Mesodermal cell (in vitro differentiated cells): ENCODE results near the gene METAP1. TPM values are rescaled to one million over a fixed set of nuclear protein-coding genes. Genes with fewer than 3 reads are reported as not detected.

ENCODE experiments used
- H3K27ac ChIP-seq: 2 replicates; pipeline ENCODE4 v1.7.0; 2013; ENCODE audit warnings: mild to moderate bottlenecking, low read depth, low read length, moderate library complexity; ENCODE audit not compliant: severe bottlenecking
- H3K36me3 ChIP-seq: 2 replicates; pipeline ENCODE4 v1.7.1; 2013; ENCODE audit warnings: mild to moderate bottlenecking, low read length, moderate library complexity; ENCODE audit not compliant: control insufficient read depth, insufficient read depth
- H3K4me1 ChIP-seq: one replicate; pipeline ENCODE4 v1.7.1; 2013; ENCODE audit warnings: mild to moderate bottlenecking, low read length; ENCODE audit not compliant: insufficient read depth, control insufficient read depth, poor library complexity, severe bottlenecking
- H3K4me3 ChIP-seq: 2 replicates; pipeline ENCODE4 v1.7.0; 2013; ENCODE audit warnings: low read length, control low read depth, mild to moderate bottlenecking; ENCODE audit not compliant: insufficient read depth, poor library complexity, severe bottlenecking; ENCODE audit errors: extremely low read depth
- H3K9me3 ChIP-seq: 2 replicates; pipeline ENCODE4 v1.7.1; 2013; ENCODE audit warnings: mild to moderate bottlenecking, low read length, moderate library complexity; ENCODE audit not compliant: control insufficient read depth
- WGBS, 2 experiments: methylation state at CpG; one replicate each; pipeline ENCODE4 v1.1.5; 2013; ENCODE audit warnings: missing lambda C conversion rate in 2 of 2; ENCODE audit not compliant: insufficient coverage in 2 of 2; 5-methylcytosine and 5-hydroxymethylcytosine counted together
- polyA plus RNA-seq, 2 experiments: library from polyadenylated mRNA; stranded (reverse); fragments of 50-300 nt; gene quantifications; one replicate each; pipeline ENCODE4 v1.2.3, GENCODE V29; 2013

Gene METAP1
- polyA plus RNA-seq (2013, experiment 1 of 2), result 58.2 TPM
- polyA plus RNA-seq (2013, experiment 2 of 2), result 63.7 TPM

DNA sequence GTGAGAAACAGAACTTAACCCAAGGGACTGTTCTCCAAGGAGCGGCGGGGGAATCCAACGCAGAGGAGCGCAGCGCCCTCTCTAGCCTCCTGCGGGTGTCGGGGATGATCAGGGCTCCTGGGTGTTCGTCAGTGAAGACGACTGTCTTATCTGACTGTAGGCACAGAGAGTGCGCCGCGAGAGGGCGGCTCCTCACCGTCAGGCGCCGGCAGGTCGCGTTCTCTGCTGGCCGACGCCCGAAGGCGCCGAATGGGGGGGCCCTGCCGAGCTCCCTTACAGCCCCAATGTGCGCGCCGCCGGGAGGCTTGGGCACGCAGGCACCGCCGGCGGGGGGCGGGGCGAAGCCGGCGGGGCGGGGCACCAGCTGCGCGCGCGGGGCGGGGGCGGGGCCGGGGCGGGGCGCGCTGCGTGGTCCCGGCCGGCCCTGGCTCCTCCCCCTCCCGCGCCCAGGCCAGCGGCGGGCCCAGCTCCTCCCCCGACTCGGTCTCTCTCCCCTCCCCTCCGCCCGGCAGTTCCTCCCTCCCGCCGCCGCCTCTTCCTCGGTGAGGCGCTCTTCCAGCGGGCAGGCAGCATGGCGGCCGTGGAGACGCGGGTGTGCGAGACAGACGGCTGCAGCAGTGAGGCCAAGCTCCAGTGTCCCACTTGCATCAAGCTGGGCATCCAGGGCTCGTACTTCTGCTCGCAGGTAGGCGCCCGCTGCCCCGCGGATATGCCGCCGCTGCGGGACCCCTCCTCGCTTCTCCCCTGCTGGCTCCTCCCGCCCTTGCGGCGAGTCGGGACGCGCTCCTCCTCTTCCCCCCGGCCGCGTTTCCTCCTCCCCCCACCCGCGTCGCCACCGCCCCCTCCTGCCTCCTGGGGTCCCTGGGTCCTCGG, at the start of gene METAP1:
TSS of gene METAP1 (plus strand) at position 539 of the 873 bp plus-strand sequence. CDS start at position 572, 33 bp downstream.
- no peaks in the 10 kb centered on the region for H3K9me3 ChIP-seq
- H3K4me3 ChIP-seq, result peak within 1 kb of the TSS; percentile 88
- H3K4me1 ChIP-seq, result no peaks in the 10 kb centered on the region
- WGBS, 2 experiments, result 0 to 1% methylated on average over 35 to 38 of the region's 94 CpGs
- peak within 1 kb of the TSS; percentile 83 for H3K27ac ChIP-seq
- no peaks in the 10 kb centered on the region for H3K36me3 ChIP-seq

DNA sequence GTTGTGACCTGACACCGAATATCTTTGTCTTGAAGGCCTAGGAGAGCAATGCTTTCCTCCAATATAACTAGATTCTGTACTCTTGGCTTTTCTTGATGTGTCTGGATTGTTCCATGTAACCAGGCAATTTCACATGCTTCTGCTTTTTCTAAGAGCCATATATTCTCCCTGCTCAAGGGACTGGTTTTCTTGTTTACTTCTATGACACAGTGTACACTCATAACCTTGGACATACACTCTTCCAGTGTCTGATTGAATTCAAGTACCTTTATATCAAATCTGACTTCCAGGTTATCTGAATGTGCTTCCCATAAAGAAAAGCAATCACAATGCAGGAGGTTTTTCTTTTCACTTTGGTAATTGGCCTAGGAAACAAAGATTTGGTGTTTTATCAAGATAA, 49.2 kb upstream of the METAP1 start:
- no peaks in the 10 kb centered on the region for H3K36me3 ChIP-seq
- no CpG with 5 or more reads among the region's 1 CpG for WGBS, 2 experiments
- no peaks in the 10 kb centered on the region for H3K4me1 ChIP-seq
- no peak overlapping the region for H3K4me3 ChIP-seq
- H3K27ac ChIP-seq, result no peak overlapping the region
- H3K9me3 ChIP-seq, result no peaks in the 10 kb centered on the region

DNA sequence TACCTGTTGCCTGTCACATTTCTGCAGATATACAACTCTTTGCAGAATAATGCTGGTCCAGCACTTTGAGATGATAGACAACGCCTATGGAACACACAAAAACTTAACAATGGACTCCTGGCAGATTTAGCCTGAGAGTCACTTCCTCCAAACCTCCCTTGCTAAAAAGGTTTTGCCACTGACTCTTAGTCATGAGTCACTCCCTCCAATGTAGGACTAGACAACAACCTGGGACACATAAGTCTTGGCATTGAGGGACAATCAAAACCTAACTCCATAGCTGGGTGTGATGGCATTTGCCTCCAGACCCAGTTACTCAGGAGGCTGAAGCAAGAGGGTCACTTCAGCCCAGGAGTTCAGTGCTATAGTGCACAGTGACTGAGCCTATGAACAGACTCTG, 44.6 kb upstream of the METAP1 start:
- no peaks in the 10 kb centered on the region for H3K9me3 ChIP-seq
- H3K4me1 ChIP-seq, result no peaks in the 10 kb centered on the region
- H3K36me3 ChIP-seq, result no peaks in the 10 kb centered on the region
- no peak overlapping the region for H3K27ac ChIP-seq
- WGBS, 2 experiments, result 100% methylated on average over 1 of the region's 1 CpG
- H3K4me3 ChIP-seq, result no peak overlapping the region

DNA sequence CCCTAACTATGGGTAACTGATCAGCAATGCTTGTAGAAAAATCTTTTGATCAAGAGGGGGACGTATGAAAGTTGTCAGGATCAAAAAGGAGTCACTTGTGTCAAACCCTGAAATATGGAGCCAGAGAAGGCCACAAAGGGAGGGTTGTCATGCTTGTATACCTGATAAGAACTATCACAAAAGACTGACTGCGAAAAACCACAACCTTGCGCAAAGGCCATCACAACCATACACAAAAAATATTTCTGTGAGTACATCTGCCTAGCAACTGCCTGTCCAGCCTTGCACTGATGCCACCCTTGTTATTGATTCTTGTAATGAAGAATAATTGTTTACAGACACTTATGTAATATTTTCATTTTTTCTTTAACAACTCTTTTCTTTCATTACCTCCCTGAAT, 43.8 kb upstream of the METAP1 start:
- 100% methylated on average over 1 of the region's 3 CpGs for WGBS, 2 experiments

DNA sequence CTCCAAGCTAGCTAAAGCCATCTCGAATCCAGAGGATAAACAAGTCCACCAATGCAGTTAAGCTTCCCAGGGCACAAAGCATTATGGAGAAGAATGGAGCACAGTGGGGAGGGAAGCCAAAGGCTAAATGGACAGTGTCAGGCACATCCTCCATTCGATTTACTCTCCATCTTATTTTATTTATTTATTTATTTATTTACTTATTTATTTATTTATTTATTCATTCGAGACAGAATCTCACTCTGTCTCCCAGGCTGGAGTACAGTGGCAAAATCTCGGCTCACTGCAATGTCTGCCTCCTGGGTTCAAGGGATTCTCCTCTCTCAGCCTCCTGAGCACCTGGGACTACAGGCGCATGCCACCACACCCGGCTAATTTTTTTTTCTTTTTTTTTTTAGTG, 40.3 kb upstream of the METAP1 start:
- Histone ChIP-seq H3K4me1 (no peaks in the 10 kb centered on the region), H3K27ac (no peak overlapping the region), H3K4me3 (no peak overlapping the region), H3K36me3 (no peaks in the 10 kb centered on the region), H3K9me3 (no peaks in the 10 kb centered on the region)
- WGBS, 2 experiments, result 94 to 100% methylated on average over 2 of the region's 6 CpGs

More for the DNA sequence above, 43.8 kb upstream of the METAP1 start:
- Histone ChIP-seq H3K9me3 (no peaks in the 10 kb centered on the region), H3K4me1 (no peaks in the 10 kb centered on the region), H3K4me3 (no peak overlapping the region), H3K27ac (no peak overlapping the region), H3K36me3 (no peaks in the 10 kb centered on the region)

DNA sequence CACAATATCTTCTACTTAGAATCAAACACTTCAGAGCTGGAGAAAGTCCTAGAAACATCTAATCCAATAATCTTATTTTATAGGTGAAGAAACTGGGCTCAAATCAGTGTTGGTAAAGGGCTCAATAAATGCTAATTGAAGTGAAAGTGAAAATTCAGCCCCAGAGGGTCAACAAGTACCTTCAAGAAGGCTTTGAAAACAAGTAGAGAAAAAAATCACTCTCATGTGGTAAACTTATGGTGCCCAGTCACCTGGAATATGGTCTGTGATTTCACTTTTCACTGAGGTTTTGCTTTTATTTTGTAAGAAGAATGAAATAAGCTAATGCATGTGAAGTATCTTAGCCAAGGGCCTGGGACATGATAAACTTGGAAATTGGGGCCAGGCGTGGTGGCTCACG, 37.5 kb upstream of the METAP1 start:
- Histone ChIP-seq H3K4me3 (no peak overlapping the region), H3K27ac (no peak overlapping the region), H3K9me3 (no peaks in the 10 kb centered on the region), H3K4me1 (no peaks in the 10 kb centered on the region), H3K36me3 (no peaks in the 10 kb centered on the region)
- 94 to 100% methylated on average over 1 to 2 of the region's 2 CpGs for WGBS, 2 experiments

DNA sequence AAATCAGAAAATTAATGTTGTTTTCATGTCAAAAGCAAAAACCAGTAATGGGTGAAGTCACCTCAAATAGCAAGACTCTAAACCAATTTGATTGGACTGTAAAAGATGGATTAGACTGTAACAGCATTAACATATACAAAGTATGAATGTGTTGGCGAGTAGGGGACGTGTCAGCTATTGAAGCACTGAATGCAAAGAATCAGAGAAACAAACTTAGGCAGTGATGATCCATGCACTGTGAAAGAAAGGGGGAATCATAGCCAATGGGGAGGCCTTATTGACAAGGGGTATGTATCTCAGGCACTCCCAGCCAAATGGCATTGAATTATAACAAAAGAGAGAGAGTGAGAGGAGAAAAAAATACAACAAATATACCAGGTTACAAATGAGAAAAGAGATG, 36.1 kb upstream of the METAP1 start:
- Histone ChIP-seq H3K27ac (no peak overlapping the region), H3K4me1 (no peaks in the 10 kb centered on the region), H3K36me3 (no peaks in the 10 kb centered on the region), H3K9me3 (no peaks in the 10 kb centered on the region), H3K4me3 (no peak overlapping the region)
- 76 to 89% methylated on average over 2 of the region's 2 CpGs for WGBS, 2 experiments

DNA sequence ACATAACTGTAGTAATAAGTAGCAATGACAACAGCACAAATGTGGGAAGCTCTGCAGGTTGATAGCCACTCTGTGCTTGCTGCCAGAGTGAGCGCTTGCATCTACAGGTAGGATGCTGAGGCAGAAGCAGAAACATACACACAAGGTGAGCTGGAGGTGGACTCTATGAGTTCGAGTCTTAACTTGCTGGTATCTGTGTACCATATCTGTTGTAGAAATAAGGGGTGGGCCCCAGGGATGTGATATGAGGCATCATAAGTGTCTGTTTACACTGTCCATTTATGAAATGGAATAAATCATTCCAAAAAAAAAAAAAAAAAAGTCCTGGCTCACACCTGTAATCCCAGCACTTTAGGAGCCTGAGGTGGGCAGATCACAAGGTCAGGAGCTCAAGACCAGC, 33.8 kb upstream of the METAP1 start:
- Histone ChIP-seq H3K4me1 (no peaks in the 10 kb centered on the region), H3K36me3 (no peaks in the 10 kb centered on the region), H3K4me3 (no peak overlapping the region), H3K27ac (no peak overlapping the region), H3K9me3 (no peaks in the 10 kb centered on the region)
- 100% methylated on average over 1 of the region's 2 CpGs for WGBS, 2 experiments

DNA sequence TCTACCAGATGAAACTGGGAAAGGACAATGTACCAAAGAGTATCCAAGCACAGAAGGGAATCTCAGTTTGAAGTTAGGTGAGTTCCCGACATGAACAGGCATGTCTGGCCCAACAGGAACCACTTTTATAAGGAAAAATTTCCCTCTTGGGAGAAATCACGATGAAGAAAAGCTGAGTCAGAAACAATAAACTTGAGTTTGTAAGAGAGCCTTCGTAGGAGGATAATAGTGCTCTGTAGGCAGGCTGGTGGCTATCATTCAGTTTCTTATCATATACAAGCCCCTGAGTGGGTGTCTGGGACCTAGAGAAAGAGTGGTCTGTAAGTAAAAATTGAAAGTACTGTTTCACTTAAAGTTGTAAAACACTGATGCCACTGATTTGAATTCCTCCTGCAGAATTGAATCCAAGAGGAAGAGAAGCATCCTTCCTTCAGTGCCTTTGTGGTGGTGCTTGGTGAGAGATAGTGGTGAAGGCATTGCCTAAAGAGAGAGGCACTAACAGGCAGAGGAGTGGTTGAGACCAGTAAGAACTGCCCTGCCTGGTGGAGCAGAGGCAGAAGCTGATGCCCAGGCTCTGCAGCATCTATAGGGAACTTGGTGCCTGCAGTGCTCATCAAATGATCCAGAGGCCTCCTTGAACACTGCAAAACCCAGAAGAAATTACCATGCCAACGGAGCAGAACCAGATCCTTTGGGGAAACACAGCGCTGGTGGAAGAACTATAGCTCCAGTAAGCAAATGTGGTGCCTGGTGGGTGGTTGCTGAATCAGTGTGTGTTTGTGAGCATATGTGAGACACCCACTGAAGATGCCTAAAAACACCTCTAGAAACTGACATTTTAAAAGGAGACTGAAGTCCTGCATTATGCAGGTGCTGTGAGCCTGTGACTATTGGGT, 31.7 kb upstream of the METAP1 start:
- no peak overlapping the region for H3K27ac ChIP-seq
- no peaks in the 10 kb centered on the region for H3K36me3 ChIP-seq
- no peaks in the 10 kb centered on the region for H3K9me3 ChIP-seq
- H3K4me1 ChIP-seq, result no peaks in the 10 kb centered on the region
- no peak overlapping the region for H3K4me3 ChIP-seq
- 83 to 90% methylated on average over 1 to 2 of the region's 5 CpGs for WGBS, 2 experiments

DNA sequence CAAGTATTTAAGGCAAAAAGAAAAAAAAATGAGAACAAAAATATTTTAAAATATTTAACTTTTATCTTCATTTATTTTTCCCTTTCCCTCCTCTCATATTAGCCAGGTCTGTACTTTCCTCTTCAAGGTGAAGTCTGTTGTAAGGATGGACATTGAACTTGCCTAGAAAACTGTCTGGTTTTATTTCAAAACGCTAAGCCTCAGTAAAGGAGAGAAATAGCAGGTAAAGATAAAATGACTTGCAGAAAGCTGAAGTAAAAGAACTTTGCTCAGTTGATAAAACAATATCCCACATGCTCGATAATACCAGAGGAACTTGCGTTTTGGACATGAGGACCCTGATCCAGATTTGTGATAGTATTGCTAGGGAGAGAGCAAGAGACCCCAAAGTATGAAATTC, 28.6 kb upstream of the METAP1 start:
- no peaks in the 10 kb centered on the region for H3K9me3 ChIP-seq
- no peaks in the 10 kb centered on the region for H3K4me1 ChIP-seq
- 85% methylated on average over 2 of the region's 3 CpGs; no CpG with 5 or more reads in 1 of the 2 experiments for WGBS, 2 experiments

More for the DNA sequence above, 28.6 kb upstream of the METAP1 start:
- no peak overlapping the region for H3K27ac ChIP-seq
- H3K4me3 ChIP-seq, result no peak overlapping the region
- H3K36me3 ChIP-seq, result no peaks in the 10 kb centered on the region
